Kidney epithelial cell (primary cell): Measurements from ENCODE around the gene HSPBP1. TPM values are rescaled to one million over a fixed set of nuclear protein-coding genes. Genes with fewer than 3 reads are reported as not detected.
"Not testable (repeated sequence)": the region's sequence is repeated elsewhere in the genome, so short reads cannot be mapped to it uniquely, and the experiment has no call there.

Experiments
- DNase-seq: peaks from one replicate; pipeline ENCODE4 v3.0.0-alpha.2; 2010; ENCODE audit warnings: low read depth
- H3K27me3 ChIP-seq: 2 replicates; pipeline ENCODE4 v1.6.0; 2011; ENCODE audit warnings: low read length; ENCODE audit not compliant: control insufficient read depth, insufficient read depth
- H3K36me3 ChIP-seq: 2 replicates; pipeline ENCODE4 v1.5.1; 2011; ENCODE audit warnings: low read length; ENCODE audit not compliant: control insufficient read depth, insufficient read depth
- H3K4me3 ChIP-seq: 2 replicates; pipeline ENCODE4 v1.5.1; 2011; ENCODE audit warnings: low read depth, mild to moderate bottlenecking, control low read depth, low read length
- CTCF ChIP-seq: IDR thresholded peaks from 2 replicates; pipeline ENCODE4 v1.5.1; 2011; ENCODE audit warnings: mild to moderate bottlenecking, moderate library complexity, low read length, control low read depth, inconsistent platforms; ENCODE audit not compliant: insufficient read depth, poor library complexity, severe bottlenecking
- total RNA-seq: library from RNA; depleted of rRNA; stranded (reverse); fragments of >200 nt; gene quantifications from 2 replicates; pipeline ENCODE4 v1.2.3, GENCODE V29; 2015

The HSPBP1 gene, protein sequence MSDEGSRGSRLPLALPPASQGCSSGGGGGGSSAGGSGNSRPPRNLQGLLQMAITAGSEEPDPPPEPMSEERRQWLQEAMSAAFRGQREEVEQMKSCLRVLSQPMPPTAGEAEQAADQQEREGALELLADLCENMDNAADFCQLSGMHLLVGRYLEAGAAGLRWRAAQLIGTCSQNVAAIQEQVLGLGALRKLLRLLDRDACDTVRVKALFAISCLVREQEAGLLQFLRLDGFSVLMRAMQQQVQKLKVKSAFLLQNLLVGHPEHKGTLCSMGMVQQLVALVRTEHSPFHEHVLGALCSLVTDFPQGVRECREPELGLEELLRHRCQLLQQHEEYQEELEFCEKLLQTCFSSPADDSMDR
- 64.3 and 77.8 TPM in 2 replicates for total RNA-seq

- peak; percentile 81 for DNase-seq
- H3K4me3 ChIP-seq, result peak within 1 kb of the TSS; percentile 66
- TF ChIP-seq CTCF, result no peak
- no peaks in the 10 kb centered on the region for H3K36me3 ChIP-seq
- no peaks in the 10 kb centered on the region for H3K27me3 ChIP-seq
Measured at GRCh38 chr19:55279770-55280643, at the start of gene HSPBP1. TSS of gene HSPBP1 (minus strand) at chr19:55280110. CDS start at chr19:55279608, 502 bp downstream.

- DNase-seq, H3K36me3 ChIP-seq, H3K4me3 ChIP-seq, H3K27me3 ChIP-seq: not testable (repeated sequence)
Measured at GRCh38 chr19:55328774-55329318, 48.9 kb upstream of the HSPBP1 start.

DNA sequence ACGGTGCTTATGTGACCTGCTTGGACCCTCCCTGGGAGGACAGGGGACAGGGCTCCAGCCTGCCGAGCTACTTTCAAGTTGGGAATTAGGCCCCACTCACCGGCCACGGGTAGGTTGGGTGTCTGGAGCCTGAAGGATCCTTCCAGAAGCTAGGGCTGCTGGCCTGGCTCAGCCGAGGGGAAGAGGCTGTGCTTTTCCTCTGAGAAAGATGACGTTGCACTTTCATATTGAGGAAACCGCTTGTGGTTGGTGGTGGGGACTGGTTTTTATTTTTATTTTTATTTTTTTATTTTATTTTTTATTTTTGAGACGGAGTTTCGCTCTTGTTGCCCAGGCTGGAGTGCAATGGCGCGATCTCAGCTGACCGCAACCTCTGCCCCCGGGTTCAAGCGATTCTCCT is 45.3 kb upstream of the HSPBP1 start, which contains the start of gene TMEM150B:
Gene TMEM150B, minus strand, starts transcription at position 170 of the 400 bp plus-strand sequence. CDS start 4,305 bp downstream, outside the sequence.
- TF ChIP-seq CTCF, result no peak
- no peak for DNase-seq
- Histone ChIP-seq H3K27me3 (no peaks in the 10 kb centered on the region), H3K36me3 (no peaks in the 10 kb centered on the region), H3K4me3 (no peak within 1 kb of the TSS)

- no peaks in the 10 kb centered on the region for H3K36me3 ChIP-seq
- DNase-seq, result no peak
- no peak overlapping the region for H3K4me3 ChIP-seq
- H3K27me3 ChIP-seq, result no peaks in the 10 kb centered on the region
- no peak for TF ChIP-seq CTCF
Measured at GRCh38 chr19:55324662-55325061, 44.8 kb upstream of the HSPBP1 start.

DNA sequence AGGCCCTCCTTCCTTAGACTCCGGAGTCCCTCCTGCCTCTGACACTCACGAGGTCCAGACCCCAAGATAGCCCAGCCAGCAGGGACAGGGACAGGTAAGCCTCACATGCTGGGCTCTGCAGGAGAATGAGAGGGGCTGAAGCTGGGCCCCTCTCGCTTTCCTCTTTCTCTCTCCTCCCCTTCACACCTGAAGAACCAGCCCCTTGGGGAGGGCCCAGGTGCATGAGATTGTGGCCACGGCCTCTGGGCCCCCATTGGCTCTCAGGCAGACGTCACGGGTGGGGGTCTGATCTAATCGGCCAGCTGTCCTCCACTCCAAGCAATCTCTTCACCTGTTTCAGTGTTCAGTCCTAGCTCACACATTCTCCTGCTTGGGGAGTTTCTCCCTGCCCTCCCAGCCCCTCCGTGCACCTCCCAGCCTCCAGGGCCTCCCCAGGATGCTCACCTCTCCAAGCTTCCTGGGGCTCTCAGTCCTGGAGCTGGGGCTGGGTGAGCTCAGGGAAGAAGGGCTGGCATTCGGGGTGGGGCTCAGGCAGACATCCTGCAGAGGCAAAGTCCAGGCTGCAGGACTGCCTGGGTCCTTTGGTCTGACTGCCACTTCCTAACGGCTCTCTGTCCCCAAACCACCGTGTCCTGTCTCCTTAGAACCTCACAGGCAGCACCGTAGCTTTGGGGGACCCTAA is 42.4 kb upstream of the HSPBP1 start:
- no peak overlapping the region for H3K4me3 ChIP-seq
- no peaks in the 10 kb centered on the region for H3K27me3 ChIP-seq
- DNase-seq, result no peak
- no peak for TF ChIP-seq CTCF
- H3K36me3 ChIP-seq, result no peaks in the 10 kb centered on the region
